Neural progenitor cell (in vitro differentiated cells): ENCODE data around the gene PAPOLB. TPM values are rescaled to one million over a fixed set of nuclear protein-coding genes. Genes with fewer than 3 reads are reported as not detected.

Source experiments
- DNase-seq: peaks from one replicate; pipeline ENCODE4 v3.0.0-alpha.2; 2016; ENCODE audit warnings: low spot score
- H2AFZ ChIP-seq: fragments of 200-600 bp; sonication (generic); replicated peaks from 2 replicates; pipeline ENCODE4 v1.6.1; 2016; ENCODE audit warnings: antibody characterized with exemption
- H3F3A ChIP-seq: fragments of 200-600 bp; sonication (generic); 2 replicates; pipeline ENCODE4 v1.6.1; 2016; ENCODE audit warnings: antibody characterized with exemption, low read depth
- H3K27ac ChIP-seq: fragments of 200-600 bp; sonication (generic); 2 replicates; pipeline ENCODE4 v1.5.1; 2016; ENCODE audit warnings: mild to moderate bottlenecking
- H3K27me3 ChIP-seq: fragments of 200-600 bp; sonication (generic); 2 replicates; pipeline ENCODE4 v1.6.1; 2016; ENCODE audit warnings: mild to moderate bottlenecking, moderate library complexity
- H3K36me3 ChIP-seq: fragments of 200-600 bp; sonication (generic); 2 replicates; pipeline ENCODE4 v1.5.1; 2016
- H3K4me1 ChIP-seq: fragments of 200-600 bp; sonication (generic); 2 replicates; pipeline ENCODE4 v1.6.1; 2016; ENCODE audit warnings: mixed run types
- H3K4me2 ChIP-seq: fragments of 200-600 bp; sonication (generic); 2 replicates; pipeline ENCODE4 v1.6.1; 2016
- H3K4me3 ChIP-seq: fragments of 200-600 bp; sonication (generic); 2 replicates; pipeline ENCODE4 v1.5.1; 2016
- H3K79me2 ChIP-seq: fragments of 200-600 bp; sonication (generic); 2 replicates; pipeline ENCODE4 v1.6.1; 2016; ENCODE audit warnings: low read depth
- H3K9ac ChIP-seq: fragments of 200-600 bp; sonication (generic); 2 replicates; pipeline ENCODE4 v1.6.1; 2016
- H3K9me3 ChIP-seq: fragments of 200-600 bp; sonication (generic); 2 replicates; pipeline ENCODE4 v1.5.1; 2016; ENCODE audit warnings: low read depth
- H4K20me1 ChIP-seq: fragments of 200-600 bp; sonication (generic); 2 replicates; pipeline ENCODE4 v1.6.1; 2016; ENCODE audit warnings: low read depth
- H3K27ac Mint-ChIP-seq: 3 replicates; pipeline ENCODE4 v1.8.0; 2021; ENCODE audit warnings: mixed read lengths
- H3K27me3 Mint-ChIP-seq: 2 replicates; pipeline ENCODE4 v1.8.0; 2022; ENCODE audit warnings: low read depth, mild to moderate bottlenecking, inconsistent platforms, moderate library complexity, mixed read lengths; ENCODE audit not compliant: insufficient read depth
- H3K36me3 Mint-ChIP-seq: 3 replicates; pipeline ENCODE4 v1.8.0; 2021; ENCODE audit warnings: mixed read lengths
- H3K4me1 Mint-ChIP-seq: 3 replicates; pipeline ENCODE4 v1.8.0; 2021; ENCODE audit warnings: mixed read lengths
- H3K4me3 Mint-ChIP-seq: 3 replicates; pipeline ENCODE4 v1.8.0; 2021; ENCODE audit warnings: mild to moderate bottlenecking, moderate library complexity, mixed read lengths
- H3K9me3 Mint-ChIP-seq: 3 replicates; pipeline ENCODE4 v1.8.0; 2020; ENCODE audit warnings: mixed read lengths
- CTCF ChIP-seq: fragments of 200-600 bp; sonication (generic); IDR thresholded peaks from 2 replicates; pipeline ENCODE4 v1.5.1; 2017; ENCODE audit warnings: antibody characterized with exemption, mild to moderate bottlenecking
- EZH2 ChIP-seq: fragments of 200-600 bp; sonication (generic); IDR thresholded peaks from 2 replicates; pipeline ENCODE4 v1.6.1; 2017; ENCODE audit warnings: antibody characterized with exemption, mild to moderate bottlenecking, moderate library complexity
- EZH2phosphoT487 ChIP-seq: fragments of 200-600 bp; sonication (generic); IDR thresholded peaks from 2 replicates; pipeline ENCODE4 v1.6.1; 2017; ENCODE audit warnings: antibody characterized with exemption
- total RNA-seq: library from RNA; depleted of rRNA; stranded (reverse); fragments of >200 nt; gene quantifications from 2 replicates; pipeline ENCODE4 v1.2.3, GENCODE V29; 2015; ENCODE audit warnings: low replicate concordance

PAPOLB gene
- total RNA-seq, 1 donor from 2014 or later, result not detected

GRCh38 chr7:4834601-4835397 lies 27.0 kb downstream of the PAPOLB start:
- no peaks in the 10 kb centered on the region for H3K9me3 ChIP-seq

GRCh38 chr7:4833691-4834600 lies 27.9 kb downstream of the PAPOLB start:
- H3K9ac ChIP-seq, result no peak overlapping the region
- H3K27ac Mint-ChIP-seq, result no peak overlapping the region

More at GRCh38 chr7:4834601-4835397, 27.0 kb downstream of the PAPOLB start:
- Histone ChIP-seq H3K79me2 (no peaks in the 10 kb centered on the region), H3K4me3 (no peak overlapping the region), H3K4me2 (no peak overlapping the region), H3K27ac (no peak overlapping the region), H3K9ac (no peak overlapping the region), H3K27me3 (no peaks in the 10 kb centered on the region), H4K20me1 (no peaks in the 10 kb centered on the region), H3F3A (peaks cover 12% of the 10 kb centered on the region), H3K36me3 (no peaks in the 10 kb centered on the region), H2AFZ (no peak overlapping the region), H3K4me1 (peaks cover 15% of the 10 kb centered on the region)
- Mint-ChIP-seq H3K36me3 (peaks cover 12% of the 10 kb centered on the region), H3K27me3 (peaks cover 8% of the 10 kb centered on the region), H3K4me1 (peaks cover 23% of the 10 kb centered on the region), H3K27ac (no peak overlapping the region), H3K4me3 (no peak overlapping the region), H3K9me3 (no peaks in the 10 kb centered on the region)
- TF ChIP-seq CTCF (no peak), EZH2phosphoT487 (no peak), EZH2 (no peak)
- DNase-seq, result no peak

GRCh38 chr7:4833176-4833575 lies 28.7 kb downstream of the PAPOLB start:
- Mint-ChIP-seq H3K36me3 (peaks cover 18% of the 10 kb centered on the region), H3K27me3 (peaks cover 8% of the 10 kb centered on the region), H3K4me1 (peaks cover 16% of the 10 kb centered on the region), H3K9me3 (no peaks in the 10 kb centered on the region), H3K27ac (peak overlapping the region; percentile 63), H3K4me3 (no peak overlapping the region)
- Histone ChIP-seq H3K4me1 (peaks cover 12% of the 10 kb centered on the region), H3K9me3 (no peaks in the 10 kb centered on the region), H3K4me2 (no peak overlapping the region), H4K20me1 (no peaks in the 10 kb centered on the region), H3K27me3 (no peaks in the 10 kb centered on the region), H2AFZ (no peak overlapping the region), H3F3A (peaks cover 10% of the 10 kb centered on the region), H3K9ac (no peak overlapping the region), H3K27ac (no peak overlapping the region), H3K36me3 (no peaks in the 10 kb centered on the region), H3K79me2 (no peaks in the 10 kb centered on the region), H3K4me3 (no peak overlapping the region)
- TF ChIP-seq CTCF (no peak), EZH2 (no peak)
- DNase-seq, result no peak

More at GRCh38 chr7:4833691-4834600, 27.9 kb downstream of the PAPOLB start:
- H3K4me1 Mint-ChIP-seq, result peaks cover 19% of the 10 kb centered on the region
- DNase-seq, result no peak
- Histone ChIP-seq H3K4me1 (peaks cover 15% of the 10 kb centered on the region), H3K27me3 (no peaks in the 10 kb centered on the region), H3K4me3 (no peak overlapping the region), H3K79me2 (no peaks in the 10 kb centered on the region), H2AFZ (no peak overlapping the region), H3F3A (peaks cover 12% of the 10 kb centered on the region), H3K9me3 (no peaks in the 10 kb centered on the region), H3K36me3 (no peaks in the 10 kb centered on the region), H3K4me2 (no peak overlapping the region), H4K20me1 (no peaks in the 10 kb centered on the region), H3K27ac (no peak overlapping the region)
- TF ChIP-seq CTCF (no peak), EZH2phosphoT487 (no peak), EZH2 (no peak)
- H3K27me3 Mint-ChIP-seq, result peaks cover 8% of the 10 kb centered on the region
- peaks cover 14% of the 10 kb centered on the region for H3K36me3 Mint-ChIP-seq
- no peak overlapping the region for H3K4me3 Mint-ChIP-seq
- H3K9me3 Mint-ChIP-seq, result no peaks in the 10 kb centered on the region
